Measurements from ENCODE around the gene KCNH3. TPM values are rescaled to one million over a fixed set of nuclear protein-coding genes. Genes with fewer than 3 reads are reported as not detected.

KCNH3 gene
- total and polyA plus RNA-seq, 2 experiments from 2014 or later = 0.21 to 0.52 TPM

GRCh38 chr12:49524660-49525324, 14.0 kb upstream of the KCNH3 start:
- Histone ChIP-seq H3K4me2 (no peak overlapping the region), H3K27ac (ENCODE audit: low read depth) (no peak overlapping the region), H3K4me3 (no peak overlapping the region), H3K27me3 (ENCODE audit: insufficient read depth) (no peaks in the 10 kb centered on the region), H2AFZ (no peak overlapping the region), H3F3A (replicated peaks; ENCODE audit: low read depth) (no peaks in the 10 kb centered on the region), H3K79me2 (replicated peaks; ENCODE audit: insufficient read depth) (no peaks in the 10 kb centered on the region), H3K9me2 (ENCODE audit: insufficient read depth) (no peaks in the 10 kb centered on the region), H3K4me1 (ENCODE audit: insufficient read depth) (peaks cover 6% of the 10 kb centered on the region; the same call in 1 of the 2 replicates), H4K20me1 (replicated peaks; ENCODE audit: insufficient read depth) (no peaks in the 10 kb centered on the region; the same call in 1 of the 2 replicates), H3K36me3 (ENCODE audit: insufficient read depth) (no peaks in the 10 kb centered on the region)
- peaks cover 24% of the 10 kb centered on the region for H3K36me3 Mint-ChIP-seq (ENCODE audit: low read depth)
- no peaks in the 10 kb centered on the region for H3K9me3 Mint-ChIP-seq
- no peak overlapping the region for H3K27ac Mint-ChIP-seq
- no peak overlapping the region for H3K4me3 Mint-ChIP-seq
- no peak for DNase-seq (ENCODE audit: low spot score)
- H3K27me3 Mint-ChIP-seq (ENCODE audit: insufficient read depth, low read depth, poor library complexity) = no peaks in the 10 kb centered on the region
- peaks cover 8% of the 10 kb centered on the region; the same call in 2 of the 3 replicates for H3K4me1 Mint-ChIP-seq
- TF ChIP-seq, protein P1, sequence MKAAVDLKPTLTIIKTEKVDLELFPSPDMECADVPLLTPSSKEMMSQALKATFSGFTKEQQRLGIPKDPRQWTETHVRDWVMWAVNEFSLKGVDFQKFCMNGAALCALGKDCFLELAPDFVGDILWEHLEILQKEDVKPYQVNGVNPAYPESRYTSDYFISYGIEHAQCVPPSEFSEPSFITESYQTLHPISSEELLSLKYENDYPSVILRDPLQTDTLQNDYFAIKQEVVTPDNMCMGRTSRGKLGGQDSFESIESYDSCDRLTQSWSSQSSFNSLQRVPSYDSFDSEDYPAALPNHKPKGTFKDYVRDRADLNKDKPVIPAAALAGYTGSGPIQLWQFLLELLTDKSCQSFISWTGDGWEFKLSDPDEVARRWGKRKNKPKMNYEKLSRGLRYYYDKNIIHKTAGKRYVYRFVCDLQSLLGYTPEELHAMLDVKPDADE (IDR thresholded peaks at IDR 0.05) = no peak
- no peak for TF ChIP-seq ZNF331 (CRISPR knock-in tag; IDR thresholded peaks at IDR 0.05; ENCODE audit: low read depth)
- TF ChIP-seq EZH2 (IDR thresholded peaks at IDR 0.05; ENCODE audit: low read depth, unreplicated experiment) = no peak
- TF ChIP-seq JUNB (IDR thresholded peaks at IDR 0.05; ENCODE audit: unreplicated experiment) = no peak
- no peak for TF ChIP-seq NANOG (IDR thresholded peaks at IDR 0.05; ENCODE audit: borderline replicate concordance)
- no peak for TF ChIP-seq CREB1 (CRISPR knock-in tag; IDR thresholded peaks at IDR 0.05; ENCODE audit: low read depth)
- TF ChIP-seq ZNF114 (CRISPR knock-in tag; IDR thresholded peaks at IDR 0.05) = no peak
- TF ChIP-seq, protein P2, sequence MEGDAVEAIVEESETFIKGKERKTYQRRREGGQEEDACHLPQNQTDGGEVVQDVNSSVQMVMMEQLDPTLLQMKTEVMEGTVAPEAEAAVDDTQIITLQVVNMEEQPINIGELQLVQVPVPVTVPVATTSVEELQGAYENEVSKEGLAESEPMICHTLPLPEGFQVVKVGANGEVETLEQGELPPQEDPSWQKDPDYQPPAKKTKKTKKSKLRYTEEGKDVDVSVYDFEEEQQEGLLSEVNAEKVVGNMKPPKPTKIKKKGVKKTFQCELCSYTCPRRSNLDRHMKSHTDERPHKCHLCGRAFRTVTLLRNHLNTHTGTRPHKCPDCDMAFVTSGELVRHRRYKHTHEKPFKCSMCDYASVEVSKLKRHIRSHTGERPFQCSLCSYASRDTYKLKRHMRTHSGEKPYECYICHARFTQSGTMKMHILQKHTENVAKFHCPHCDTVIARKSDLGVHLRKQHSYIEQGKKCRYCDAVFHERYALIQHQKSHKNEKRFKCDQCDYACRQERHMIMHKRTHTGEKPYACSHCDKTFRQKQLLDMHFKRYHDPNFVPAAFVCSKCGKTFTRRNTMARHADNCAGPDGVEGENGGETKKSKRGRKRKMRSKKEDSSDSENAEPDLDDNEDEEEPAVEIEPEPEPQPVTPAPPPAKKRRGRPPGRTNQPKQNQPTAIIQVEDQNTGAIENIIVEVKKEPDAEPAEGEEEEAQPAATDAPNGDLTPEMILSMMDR (conservative IDR thresholded peaks at IDR 0.05; ENCODE audit: low read depth in 2 of 2) = no peak
- no peak for TF ChIP-seq STAT1 (IDR thresholded peaks at IDR 0.05; ENCODE audit: unreplicated experiment)
- TF ChIP-seq POLR2AphosphoS5 (IDR thresholded peaks at IDR 0.05; ENCODE audit: low read depth) = no peak
- TF ChIP-seq, protein P3, sequence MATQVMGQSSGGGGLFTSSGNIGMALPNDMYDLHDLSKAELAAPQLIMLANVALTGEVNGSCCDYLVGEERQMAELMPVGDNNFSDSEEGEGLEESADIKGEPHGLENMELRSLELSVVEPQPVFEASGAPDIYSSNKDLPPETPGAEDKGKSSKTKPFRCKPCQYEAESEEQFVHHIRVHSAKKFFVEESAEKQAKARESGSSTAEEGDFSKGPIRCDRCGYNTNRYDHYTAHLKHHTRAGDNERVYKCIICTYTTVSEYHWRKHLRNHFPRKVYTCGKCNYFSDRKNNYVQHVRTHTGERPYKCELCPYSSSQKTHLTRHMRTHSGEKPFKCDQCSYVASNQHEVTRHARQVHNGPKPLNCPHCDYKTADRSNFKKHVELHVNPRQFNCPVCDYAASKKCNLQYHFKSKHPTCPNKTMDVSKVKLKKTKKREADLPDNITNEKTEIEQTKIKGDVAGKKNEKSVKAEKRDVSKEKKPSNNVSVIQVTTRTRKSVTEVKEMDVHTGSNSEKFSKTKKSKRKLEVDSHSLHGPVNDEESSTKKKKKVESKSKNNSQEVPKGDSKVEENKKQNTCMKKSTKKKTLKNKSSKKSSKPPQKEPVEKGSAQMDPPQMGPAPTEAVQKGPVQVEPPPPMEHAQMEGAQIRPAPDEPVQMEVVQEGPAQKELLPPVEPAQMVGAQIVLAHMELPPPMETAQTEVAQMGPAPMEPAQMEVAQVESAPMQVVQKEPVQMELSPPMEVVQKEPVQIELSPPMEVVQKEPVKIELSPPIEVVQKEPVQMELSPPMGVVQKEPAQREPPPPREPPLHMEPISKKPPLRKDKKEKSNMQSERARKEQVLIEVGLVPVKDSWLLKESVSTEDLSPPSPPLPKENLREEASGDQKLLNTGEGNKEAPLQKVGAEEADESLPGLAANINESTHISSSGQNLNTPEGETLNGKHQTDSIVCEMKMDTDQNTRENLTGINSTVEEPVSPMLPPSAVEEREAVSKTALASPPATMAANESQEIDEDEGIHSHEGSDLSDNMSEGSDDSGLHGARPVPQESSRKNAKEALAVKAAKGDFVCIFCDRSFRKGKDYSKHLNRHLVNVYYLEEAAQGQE (IDR thresholded peaks at IDR 0.05; ENCODE audit: unreplicated experiment) = no peak
- no peak for TF ChIP-seq EZH2phosphoT487 (IDR thresholded peaks at IDR 0.05; ENCODE audit: unreplicated experiment)
- ATAC-seq = no peak

Data from GM23338 (cell line).